ENCODE data around the gene SHC3. TPM values are rescaled to one million over a fixed set of nuclear protein-coding genes. Genes with fewer than 3 reads are reported as not detected.

The SHC3 gene
- total RNA-seq, 3 donors from 2014 or later (not counting 1 experiment from before 2014, with no cell fraction given), result 0.02 to 0.09 (median 0.08) TPM

DNA sequence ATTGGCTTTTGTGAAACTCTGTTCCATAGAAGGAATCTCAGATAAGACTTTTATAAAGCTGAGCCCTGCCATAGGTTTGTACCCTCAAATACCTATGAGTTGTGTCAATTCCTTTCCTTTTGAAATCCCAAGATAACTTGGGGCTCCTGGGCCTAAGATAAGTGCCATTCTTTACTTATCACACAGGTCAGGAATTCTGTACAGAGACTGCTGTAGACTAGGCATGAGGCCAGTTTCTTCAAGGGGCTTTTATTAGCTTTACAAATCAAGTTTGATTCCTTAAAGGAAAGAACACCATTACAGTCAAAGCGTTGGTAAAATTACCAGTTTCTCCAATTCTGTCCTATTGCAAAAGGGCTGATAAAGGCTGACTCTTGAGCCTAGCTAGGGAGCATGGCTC lies 39.2 kb downstream of the SHC3 start:
- TF ChIP-seq, protein P1, sequence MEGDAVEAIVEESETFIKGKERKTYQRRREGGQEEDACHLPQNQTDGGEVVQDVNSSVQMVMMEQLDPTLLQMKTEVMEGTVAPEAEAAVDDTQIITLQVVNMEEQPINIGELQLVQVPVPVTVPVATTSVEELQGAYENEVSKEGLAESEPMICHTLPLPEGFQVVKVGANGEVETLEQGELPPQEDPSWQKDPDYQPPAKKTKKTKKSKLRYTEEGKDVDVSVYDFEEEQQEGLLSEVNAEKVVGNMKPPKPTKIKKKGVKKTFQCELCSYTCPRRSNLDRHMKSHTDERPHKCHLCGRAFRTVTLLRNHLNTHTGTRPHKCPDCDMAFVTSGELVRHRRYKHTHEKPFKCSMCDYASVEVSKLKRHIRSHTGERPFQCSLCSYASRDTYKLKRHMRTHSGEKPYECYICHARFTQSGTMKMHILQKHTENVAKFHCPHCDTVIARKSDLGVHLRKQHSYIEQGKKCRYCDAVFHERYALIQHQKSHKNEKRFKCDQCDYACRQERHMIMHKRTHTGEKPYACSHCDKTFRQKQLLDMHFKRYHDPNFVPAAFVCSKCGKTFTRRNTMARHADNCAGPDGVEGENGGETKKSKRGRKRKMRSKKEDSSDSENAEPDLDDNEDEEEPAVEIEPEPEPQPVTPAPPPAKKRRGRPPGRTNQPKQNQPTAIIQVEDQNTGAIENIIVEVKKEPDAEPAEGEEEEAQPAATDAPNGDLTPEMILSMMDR (IDR thresholded peaks at IDR 0.05), result no peak
- peaks cover 2 to 3% of the 10 kb centered on the region in 2 donors for H3K9me3 Mint-ChIP-seq
- no peaks in the 10 kb centered on the region for H3K4me1 Mint-ChIP-seq
- no peak overlapping the region for H3K27ac Mint-ChIP-seq
- intact Hi-C loops (cut with micrococcal nuclease), result no loop called here
- WGBS (ENCODE audit: insufficient coverage), result 94% methylated on average over 1 of the region's 1 CpG
- no peak overlapping the region for H3K4me3 Mint-ChIP-seq
- no peaks in the 10 kb centered on the region for H3K9me3 ChIP-seq (ENCODE audit: control insufficient read depth, insufficient read depth, low read length)
- no peaks in the 10 kb centered on the region for H3K4me1 ChIP-seq (ENCODE audit: control insufficient read depth, insufficient read depth, low read length)
- DNase-seq (no peak), ATAC-seq (no peak)
- no peak overlapping the region for H3K4me3 ChIP-seq (ENCODE audit: low read length)
- H3K36me3 Mint-ChIP-seq, result no peaks in the 10 kb centered on the region
- no peaks in the 10 kb centered on the region for H3K27me3 ChIP-seq (ENCODE audit: control insufficient read depth, insufficient read depth, low read length)
- peaks cover 3 to 22% of the 10 kb centered on the region in 2 donors for H3K27me3 Mint-ChIP-seq (ENCODE audit: low read depth in 2 of 2)
- H3K36me3 ChIP-seq (ENCODE audit: control insufficient read depth, insufficient read depth, low read length), result no peaks in the 10 kb centered on the region
- H3K27ac ChIP-seq (ENCODE audit: low read length), result no peak overlapping the region

DNA sequence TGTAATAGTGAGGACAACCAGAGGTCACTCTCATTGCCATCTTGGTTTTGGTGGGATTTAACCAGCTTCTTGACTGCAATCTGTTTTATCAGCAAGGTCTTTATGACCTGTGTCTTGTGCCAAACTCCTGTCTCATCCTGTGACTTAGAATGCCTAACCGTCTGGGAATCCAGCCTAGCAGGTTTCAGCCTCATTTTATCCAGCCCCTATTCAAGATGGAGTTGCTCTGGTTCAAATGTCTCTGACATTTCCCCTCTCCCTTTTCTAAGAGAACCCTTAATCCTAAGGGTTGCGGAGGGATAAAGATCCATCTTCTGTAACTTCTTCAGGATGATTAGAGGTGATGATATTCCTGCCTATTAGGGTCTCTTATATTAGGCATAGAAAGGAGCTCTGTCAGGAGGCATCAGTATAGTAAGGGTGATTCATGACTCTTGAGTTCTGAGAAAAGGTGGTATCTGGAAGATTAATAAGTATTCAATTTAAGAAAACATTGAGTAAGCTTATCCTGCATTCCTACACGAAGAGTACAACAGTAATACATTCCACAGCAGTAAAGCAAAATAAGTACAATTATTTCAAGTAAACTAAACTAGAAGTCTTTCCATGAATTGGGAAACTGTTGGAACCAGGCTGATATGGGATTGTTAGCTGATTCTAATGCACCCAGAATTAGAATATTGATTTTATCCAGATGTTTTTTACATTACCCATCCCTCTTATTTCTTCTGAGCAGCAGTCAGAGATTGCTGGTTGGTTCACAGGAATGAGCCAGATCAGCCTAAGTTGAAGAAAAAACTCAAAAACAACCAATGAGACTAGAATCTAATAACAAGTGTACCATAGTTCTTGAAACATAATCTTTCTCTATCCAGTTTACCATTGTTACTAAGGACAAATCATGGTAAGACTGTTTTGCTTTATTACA lies 39.9 kb downstream of the SHC3 start:
- TF ChIP-seq, protein P1 (IDR thresholded peaks at IDR 0.05), result no peak
- Histone ChIP-seq H3K27me3 (ENCODE audit: control insufficient read depth, insufficient read depth, low read length) (no peaks in the 10 kb centered on the region), H3K4me1 (ENCODE audit: control insufficient read depth, insufficient read depth, low read length) (no peaks in the 10 kb centered on the region), H3K27ac (ENCODE audit: low read length) (no peak overlapping the region), H3K36me3 (ENCODE audit: control insufficient read depth, insufficient read depth, low read length) (no peaks in the 10 kb centered on the region), H3K4me3 (ENCODE audit: low read length) (no peak overlapping the region), H3K9me3 (ENCODE audit: control insufficient read depth, insufficient read depth, low read length) (no peaks in the 10 kb centered on the region)
- Mint-ChIP-seq H3K9me3 (peaks cover 2 to 3% of the 10 kb centered on the region in 2 donors), H3K4me1 (no peaks in the 10 kb centered on the region), H3K27me3 (ENCODE audit: low read depth in 2 of 2) (peaks cover 3 to 22% of the 10 kb centered on the region in 2 donors), H3K36me3 (no peaks in the 10 kb centered on the region), H3K27ac (no peak overlapping the region), H3K4me3 (no peak overlapping the region)
- 91% methylated on average over 1 of the region's 3 CpGs for WGBS (ENCODE audit: insufficient coverage)
- ATAC-seq (no peak), DNase-seq (no peak)
- intact Hi-C loops (cut with micrococcal nuclease), result no loop called here

DNA sequence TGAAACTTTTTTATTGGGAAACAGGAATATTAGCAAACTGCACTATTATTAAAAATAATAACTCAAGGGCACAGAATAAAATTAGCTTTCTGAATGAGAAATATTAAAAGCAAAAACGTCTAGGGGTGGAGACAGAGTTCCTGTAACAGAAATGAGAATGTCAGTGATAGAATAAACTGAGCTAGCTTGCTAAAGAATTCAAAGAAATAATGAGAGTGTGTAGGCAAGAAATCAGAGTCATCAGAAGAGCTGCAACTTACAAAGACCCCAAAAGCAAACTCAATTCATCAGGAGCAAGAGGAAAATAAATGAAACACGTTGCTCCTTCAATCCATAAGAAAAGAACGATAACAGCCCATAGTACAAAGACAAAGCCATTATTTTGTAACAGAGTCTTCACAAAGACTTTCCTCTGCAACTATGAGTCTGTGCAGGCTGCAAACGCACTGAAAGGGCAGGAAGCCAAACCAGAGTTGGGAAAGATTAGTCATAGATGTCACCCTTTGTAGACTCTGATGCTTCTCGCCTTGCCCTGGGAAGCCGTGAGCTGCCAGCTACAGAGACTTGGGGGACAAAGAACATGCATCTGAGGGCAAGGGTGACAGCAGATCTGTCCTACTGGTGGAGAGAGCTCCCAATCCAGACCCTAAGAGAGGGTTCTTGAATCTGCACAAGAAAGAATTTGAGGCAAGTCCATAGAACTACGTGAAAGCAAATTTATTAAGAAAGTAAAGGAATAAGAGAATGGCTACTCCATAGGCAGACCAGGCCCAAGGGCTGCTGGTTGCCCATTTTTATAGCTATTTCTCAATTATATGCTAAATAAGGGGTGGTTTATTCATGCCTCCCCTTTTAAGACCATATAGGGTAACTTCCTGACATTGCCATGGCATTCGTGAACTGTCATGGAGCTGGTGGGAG lies 40.8 kb downstream of the SHC3 start:
- Histone ChIP-seq H3K27ac (ENCODE audit: low read length) (no peak overlapping the region), H3K27me3 (ENCODE audit: control insufficient read depth, insufficient read depth, low read length) (no peaks in the 10 kb centered on the region), H3K9me3 (ENCODE audit: control insufficient read depth, insufficient read depth, low read length) (no peaks in the 10 kb centered on the region), H3K36me3 (ENCODE audit: control insufficient read depth, insufficient read depth, low read length) (no peaks in the 10 kb centered on the region), H3K4me3 (ENCODE audit: low read length) (no peak overlapping the region), H3K4me1 (ENCODE audit: control insufficient read depth, insufficient read depth, low read length) (no peaks in the 10 kb centered on the region)
- H3K4me3 Mint-ChIP-seq, result no peak overlapping the region
- TF ChIP-seq, protein P1 (IDR thresholded peaks at IDR 0.05), result no peak
- H3K27ac Mint-ChIP-seq, result no peak overlapping the region
- no peaks in the 10 kb centered on the region for H3K4me1 Mint-ChIP-seq
- H3K27me3 Mint-ChIP-seq (ENCODE audit: low read depth in 2 of 2), result peaks cover 3 to 22% of the 10 kb centered on the region in 2 donors
- ATAC-seq (no peak), DNase-seq (no peak)
- peaks cover 2 to 3% of the 10 kb centered on the region in 2 donors for H3K9me3 Mint-ChIP-seq
- WGBS (ENCODE audit: insufficient coverage), result 72% methylated on average over 8 of the region's 8 CpGs
- H3K36me3 Mint-ChIP-seq, result no peaks in the 10 kb centered on the region
- intact Hi-C loops (cut with micrococcal nuclease), result no loop called here

Measured in natural killer cell (primary cell).